K562 (cell line): ENCODE results near the gene NME7. TPM values are rescaled to one million over a fixed set of nuclear protein-coding genes. Genes with fewer than 3 reads are reported as not detected.

Source experiments
- ETV1 ChIP-seq: fragments of 450-650 bp; conservative IDR thresholded peaks from 2 replicates; pipeline ENCODE4 v1.6.1; 2016; ENCODE audit warnings: missing genetic modification characterization, control low read depth, low read depth, missing compliant biosample characterization
- FOXK2 ChIP-seq, 2 experiments: fragments of 450-650 bp; IDR thresholded peaks in 1 of 2; conservative IDR thresholded peaks in 1 of 2; 2 replicates each; pipeline ENCODE4 v1.6.1; 2016; ENCODE audit warnings: low read depth in 2 of 2, mild to moderate bottlenecking in 1 of 2
- HNRNPK ChIP-seq: fragments of 200-400 bp; formaldehyde crosslinking; IDR thresholded peaks from one replicate; pipeline ENCODE4 v1.6.1; 2018; ENCODE audit warnings: mild to moderate bottlenecking, low read depth, low read length; ENCODE audit not compliant: poor library complexity, severe bottlenecking
- MCM5 ChIP-seq: fragments of 450-650 bp; IDR thresholded peaks from 2 replicates; pipeline ENCODE4 v1.6.1; 2016; ENCODE audit warnings: low read depth
- NR2C1 ChIP-seq, 2 experiments: fragments of 450-650 bp; IDR thresholded peaks; 2 replicates each; pipeline ENCODE4 v1.6.1; 2017; ENCODE audit warnings: mild to moderate bottlenecking in 2 of 2, antibody characterized with exemption in 1 of 2, inconsistent platforms in 1 of 2, missing compliant biosample characterization in 1 of 2, missing genetic modification characterization in 1 of 2
- POLR2A ChIP-seq: fragments of 450-650 bp; conservative IDR thresholded peaks from 2 replicates; pipeline ENCODE4 v1.6.1; 2016
- U2AF1 ChIP-seq: fragments of 200-400 bp; formaldehyde crosslinking; optimal IDR thresholded peaks from 2 replicates; pipeline ENCODE3; 2017; ENCODE audit warnings: mild to moderate bottlenecking, low read depth, low read length, moderate library complexity
- ZKSCAN3 ChIP-seq: fragments of 250-450 bp; sonication (Bioruptor Pico); IDR thresholded peaks from 2 replicates; pipeline ENCODE4 v1.4.0; 2020
- polyA plus RNA-seq, 8 experiments: library from polyadenylated mRNA; depleted of rRNA in 4 of 8; stranded (reverse) in 5 of 8; unstranded in 3 of 8; fragments of >200 nt; fragmentation: Nextera tagmentation in 2 of 8; fragmentation: Illumina TruSeq in 1 of 8; extraction: Ambion mirVana in 2 of 8; extraction: Trizol in 1 of 8; gene quantifications; 2 replicates each; pipeline versions ENCODE4 v1.2.1 to v1.2.3, GENCODE V29; 2011 to 2014; ENCODE audit warnings: inconsistent platforms in 1 of 8, missing spikeins in 1 of 8
- total RNA-seq, 7 experiments: library from RNA; depleted of rRNA in 6 of 7; stranded (reverse); fragments of >200 nt in 6 of 7; fragmentation: Illumina TruSeq in 2 of 7; extraction: Trizol in 2 of 7; gene quantifications; 2 replicates each; pipeline versions ENCODE4 v1.2.1 to v1.2.3, GENCODE V29; 2011 to 2021; ENCODE audit warnings: low replicate concordance in 1 of 7
- TF ChIP-seq, protein P1 (sequence below), 3 experiments: fragments of 200-800 bp in 1 of 3; fragments of 250-450 bp in 1 of 3; fragments of 450-650 bp in 1 of 3; sonication (Bioruptor Pico) in 1 of 3; sonication (Bioruptor generic) in 1 of 3; formaldehyde crosslinking in 1 of 3; IDR thresholded peaks; 2 replicates each; pipeline versions ENCODE4 v1.6.1 to v1.8.0; 2016 to 2022; ENCODE audit warnings: mild to moderate bottlenecking in 2 of 3, missing genetic modification characterization in 2 of 3, missing compliant biosample characterization in 1 of 3, moderate library complexity in 1 of 3
- TF ChIP-seq, protein P2 (sequence below), 2 experiments: fragments of 450-650 bp in 1 of 2; IDR thresholded peaks; 2 replicates each; pipeline ENCODE4 v1.6.1; 2011 to 2017; ENCODE audit warnings: low read depth in 2 of 2, antibody characterized with exemption in 1 of 2, borderline replicate concordance in 1 of 2, low read length in 1 of 2, mild to moderate bottlenecking in 1 of 2, mixed read lengths in 1 of 2; ENCODE audit not compliant: control insufficient read depth in 1 of 2
- TF ChIP-seq, protein P3 (sequence below), 2 experiments: fragments of 250-450 bp in 1 of 2; fragments of 450-650 bp in 1 of 2; sonication (Bioruptor Pico) in 1 of 2; IDR thresholded peaks; 2 replicates each; pipeline versions ENCODE4 v1.6.1 to v1.8.0; 2016 to 2021; ENCODE audit warnings: mild to moderate bottlenecking in 2 of 2, moderate library complexity in 2 of 2, missing compliant biosample characterization in 1 of 2, missing genetic modification characterization in 1 of 2
- TF ChIP-seq, protein P4 (sequence below): fragments of 250-450 bp; sonication (Bioruptor Pico); IDR thresholded peaks from 2 replicates; pipeline ENCODE4 v1.9.0; 2021; ENCODE audit warnings: mild to moderate bottlenecking, inconsistent platforms
- TF ChIP-seq, protein P5 (sequence below): fragments of 250-450 bp; sonication (Bioruptor Pico); IDR thresholded peaks from 2 replicates; pipeline ENCODE4 v1.5.1; 2021; ENCODE audit warnings: mild to moderate bottlenecking

Gene NME7
- total and polyA plus RNA-seq, 9 of the 15 experiments (the other 6 are each of a cell fraction or from before 2014, with no cell fraction given): 7.9 to 43.2 (median 23.9) TPM

DNA sequence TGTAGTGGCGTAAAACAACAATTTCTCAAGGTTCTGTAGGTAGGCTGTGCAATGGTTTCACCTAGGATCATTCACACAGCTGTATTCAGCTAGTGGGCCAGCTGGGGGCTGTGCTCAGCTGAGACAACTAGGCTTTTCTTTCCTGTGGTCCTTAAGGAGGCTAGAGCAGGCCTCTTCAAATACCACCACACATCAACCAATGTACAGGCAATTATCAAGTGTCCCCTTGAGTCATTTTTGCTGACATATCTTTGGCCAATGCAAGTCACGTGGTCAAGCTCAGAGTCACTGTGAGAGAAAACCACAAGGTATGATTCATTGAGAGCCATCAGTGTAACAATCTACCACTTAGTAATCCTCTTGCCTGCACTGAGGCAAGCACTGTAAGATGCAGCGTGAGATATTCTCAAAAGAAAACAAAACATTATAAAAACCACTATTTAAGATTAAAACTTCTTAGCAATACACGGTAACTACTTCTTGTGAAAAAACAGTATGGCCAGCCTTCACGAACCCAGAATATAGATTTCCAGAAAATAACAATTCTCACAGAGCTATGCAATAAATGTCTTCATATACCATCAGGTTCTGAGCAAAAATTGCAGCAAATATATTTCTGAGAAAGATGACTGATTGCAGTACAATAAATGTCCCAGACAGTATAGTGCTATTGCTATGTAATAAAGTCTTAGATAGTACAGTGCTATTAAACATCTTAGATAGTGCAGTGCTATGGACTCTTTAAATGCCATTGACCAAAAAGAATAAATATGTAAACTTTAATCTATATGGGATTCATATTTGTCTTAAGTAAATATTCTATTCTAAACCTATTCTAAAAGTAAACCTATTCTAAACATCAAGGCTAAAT, 55.3 kb downstream of the NME7 start (continued):
- TF ChIP-seq, protein P1, sequence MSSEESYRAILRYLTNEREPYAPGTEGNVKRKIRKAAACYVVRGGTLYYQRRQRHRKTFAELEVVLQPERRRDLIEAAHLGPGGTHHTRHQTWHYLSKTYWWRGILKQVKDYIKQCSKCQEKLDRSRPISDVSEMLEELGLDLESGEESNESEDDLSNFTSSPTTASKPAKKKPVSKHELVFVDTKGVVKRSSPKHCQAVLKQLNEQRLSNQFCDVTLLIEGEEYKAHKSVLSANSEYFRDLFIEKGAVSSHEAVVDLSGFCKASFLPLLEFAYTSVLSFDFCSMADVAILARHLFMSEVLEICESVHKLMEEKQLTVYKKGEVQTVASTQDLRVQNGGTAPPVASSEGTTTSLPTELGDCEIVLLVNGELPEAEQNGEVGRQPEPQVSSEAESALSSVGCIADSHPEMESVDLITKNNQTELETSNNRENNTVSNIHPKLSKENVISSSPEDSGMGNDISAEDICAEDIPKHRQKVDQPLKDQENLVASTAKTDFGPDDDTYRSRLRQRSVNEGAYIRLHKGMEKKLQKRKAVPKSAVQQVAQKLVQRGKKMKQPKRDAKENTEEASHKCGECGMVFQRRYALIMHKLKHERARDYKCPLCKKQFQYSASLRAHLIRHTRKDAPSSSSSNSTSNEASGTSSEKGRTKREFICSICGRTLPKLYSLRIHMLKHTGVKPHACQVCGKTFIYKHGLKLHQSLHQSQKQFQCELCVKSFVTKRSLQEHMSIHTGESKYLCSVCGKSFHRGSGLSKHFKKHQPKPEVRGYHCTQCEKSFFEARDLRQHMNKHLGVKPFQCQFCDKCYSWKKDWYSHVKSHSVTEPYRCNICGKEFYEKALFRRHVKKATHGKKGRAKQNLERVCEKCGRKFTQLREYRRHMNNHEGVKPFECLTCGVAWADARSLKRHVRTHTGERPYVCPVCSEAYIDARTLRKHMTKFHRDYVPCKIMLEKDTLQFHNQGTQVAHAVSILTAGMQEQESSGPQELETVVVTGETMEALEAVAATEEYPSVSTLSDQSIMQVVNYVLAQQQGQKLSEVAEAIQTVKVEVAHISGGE (CRISPR knock-in tag; IDR thresholded peaks at IDR 0.05): no peak
- TF ChIP-seq, protein P2, sequence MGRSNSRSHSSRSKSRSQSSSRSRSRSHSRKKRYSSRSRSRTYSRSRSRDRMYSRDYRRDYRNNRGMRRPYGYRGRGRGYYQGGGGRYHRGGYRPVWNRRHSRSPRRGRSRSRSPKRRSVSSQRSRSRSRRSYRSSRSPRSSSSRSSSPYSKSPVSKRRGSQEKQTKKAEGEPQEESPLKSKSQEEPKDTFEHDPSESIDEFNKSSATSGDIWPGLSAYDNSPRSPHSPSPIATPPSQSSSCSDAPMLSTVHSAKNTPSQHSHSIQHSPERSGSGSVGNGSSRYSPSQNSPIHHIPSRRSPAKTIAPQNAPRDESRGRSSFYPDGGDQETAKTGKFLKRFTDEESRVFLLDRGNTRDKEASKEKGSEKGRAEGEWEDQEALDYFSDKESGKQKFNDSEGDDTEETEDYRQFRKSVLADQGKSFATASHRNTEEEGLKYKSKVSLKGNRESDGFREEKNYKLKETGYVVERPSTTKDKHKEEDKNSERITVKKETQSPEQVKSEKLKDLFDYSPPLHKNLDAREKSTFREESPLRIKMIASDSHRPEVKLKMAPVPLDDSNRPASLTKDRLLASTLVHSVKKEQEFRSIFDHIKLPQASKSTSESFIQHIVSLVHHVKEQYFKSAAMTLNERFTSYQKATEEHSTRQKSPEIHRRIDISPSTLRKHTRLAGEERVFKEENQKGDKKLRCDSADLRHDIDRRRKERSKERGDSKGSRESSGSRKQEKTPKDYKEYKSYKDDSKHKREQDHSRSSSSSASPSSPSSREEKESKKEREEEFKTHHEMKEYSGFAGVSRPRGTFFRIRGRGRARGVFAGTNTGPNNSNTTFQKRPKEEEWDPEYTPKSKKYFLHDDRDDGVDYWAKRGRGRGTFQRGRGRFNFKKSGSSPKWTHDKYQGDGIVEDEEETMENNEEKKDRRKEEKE (IDR thresholded peaks at IDR 0.05; ENCODE audit: borderline replicate concordance in 1 of 2, control insufficient read depth in 1 of 2, low read depth in 2 of 2, low read length in 1 of 2): peak in 1 of 2 experiments; percentile 67; a peak in 1 of 4 replicates
- TF ChIP-seq, protein P3, sequence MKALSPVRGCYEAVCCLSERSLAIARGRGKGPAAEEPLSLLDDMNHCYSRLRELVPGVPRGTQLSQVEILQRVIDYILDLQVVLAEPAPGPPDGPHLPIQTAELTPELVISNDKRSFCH (CRISPR knock-in tag; IDR thresholded peaks at IDR 0.05): no peak
- TF ChIP-seq, protein P3 (tag; IDR thresholded peaks at IDR 0.05): peak; percentile 57; the same call in 1 of the 2 replicates
- TF ChIP-seq ETV1 (tag) (no peak; the same call in 1 of the 2 replicates), MCM5 (no peak), FOXK2 (conservative IDR thresholded peaks at IDR 0.05 in 1 of 2, IDR thresholded peaks at IDR 0.05 in 1 of 2; ENCODE audit: low read depth in 2 of 2) (peak; percentile 65 to 88; a peak in 3 of 4 replicates), NR2C1 (IDR thresholded peaks at IDR 0.05) (peak; percentile 52; the same call in 1 of the 2 replicates), NR2C1 (tag; IDR thresholded peaks at IDR 0.05) (peak; percentile 43; the same call in 1 of the 2 replicates), HNRNPK (no peak), U2AF1 (no peak), POLR2A (no peak), ZKSCAN3 (CRISPR knock-in tag) (no peak)
- TF ChIP-seq, protein P4, sequence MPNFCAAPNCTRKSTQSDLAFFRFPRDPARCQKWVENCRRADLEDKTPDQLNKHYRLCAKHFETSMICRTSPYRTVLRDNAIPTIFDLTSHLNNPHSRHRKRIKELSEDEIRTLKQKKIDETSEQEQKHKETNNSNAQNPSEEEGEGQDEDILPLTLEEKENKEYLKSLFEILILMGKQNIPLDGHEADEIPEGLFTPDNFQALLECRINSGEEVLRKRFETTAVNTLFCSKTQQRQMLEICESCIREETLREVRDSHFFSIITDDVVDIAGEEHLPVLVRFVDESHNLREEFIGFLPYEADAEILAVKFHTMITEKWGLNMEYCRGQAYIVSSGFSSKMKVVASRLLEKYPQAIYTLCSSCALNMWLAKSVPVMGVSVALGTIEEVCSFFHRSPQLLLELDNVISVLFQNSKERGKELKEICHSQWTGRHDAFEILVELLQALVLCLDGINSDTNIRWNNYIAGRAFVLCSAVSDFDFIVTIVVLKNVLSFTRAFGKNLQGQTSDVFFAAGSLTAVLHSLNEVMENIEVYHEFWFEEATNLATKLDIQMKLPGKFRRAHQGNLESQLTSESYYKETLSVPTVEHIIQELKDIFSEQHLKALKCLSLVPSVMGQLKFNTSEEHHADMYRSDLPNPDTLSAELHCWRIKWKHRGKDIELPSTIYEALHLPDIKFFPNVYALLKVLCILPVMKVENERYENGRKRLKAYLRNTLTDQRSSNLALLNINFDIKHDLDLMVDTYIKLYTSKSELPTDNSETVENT (CRISPR knock-in tag): no peak
- TF ChIP-seq, protein P5, sequence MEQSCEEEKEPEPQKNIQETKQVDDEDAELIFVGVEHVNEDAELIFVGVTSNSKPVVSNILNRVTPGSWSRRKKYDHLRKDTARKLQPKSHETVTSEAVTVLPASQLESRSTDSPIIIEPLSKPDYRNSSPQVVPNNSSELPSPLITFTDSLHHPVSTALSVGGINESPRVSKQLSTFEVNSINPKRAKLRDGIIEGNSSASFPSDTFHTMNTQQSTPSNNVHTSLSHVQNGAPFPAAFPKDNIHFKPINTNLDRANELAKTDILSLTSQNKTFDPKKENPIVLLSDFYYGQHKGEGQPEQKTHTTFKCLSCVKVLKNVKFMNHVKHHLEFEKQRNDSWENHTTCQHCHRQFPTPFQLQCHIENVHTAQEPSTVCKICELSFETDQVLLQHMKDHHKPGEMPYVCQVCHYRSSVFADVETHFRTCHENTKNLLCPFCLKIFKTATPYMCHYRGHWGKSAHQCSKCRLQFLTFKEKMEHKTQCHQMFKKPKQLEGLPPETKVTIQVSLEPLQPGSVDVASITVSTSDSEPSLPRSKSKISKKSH (CRISPR knock-in tag): no peak
